Measurements from ENCODE around the gene GRM4.

- TF ChIP-seq, protein P1, sequence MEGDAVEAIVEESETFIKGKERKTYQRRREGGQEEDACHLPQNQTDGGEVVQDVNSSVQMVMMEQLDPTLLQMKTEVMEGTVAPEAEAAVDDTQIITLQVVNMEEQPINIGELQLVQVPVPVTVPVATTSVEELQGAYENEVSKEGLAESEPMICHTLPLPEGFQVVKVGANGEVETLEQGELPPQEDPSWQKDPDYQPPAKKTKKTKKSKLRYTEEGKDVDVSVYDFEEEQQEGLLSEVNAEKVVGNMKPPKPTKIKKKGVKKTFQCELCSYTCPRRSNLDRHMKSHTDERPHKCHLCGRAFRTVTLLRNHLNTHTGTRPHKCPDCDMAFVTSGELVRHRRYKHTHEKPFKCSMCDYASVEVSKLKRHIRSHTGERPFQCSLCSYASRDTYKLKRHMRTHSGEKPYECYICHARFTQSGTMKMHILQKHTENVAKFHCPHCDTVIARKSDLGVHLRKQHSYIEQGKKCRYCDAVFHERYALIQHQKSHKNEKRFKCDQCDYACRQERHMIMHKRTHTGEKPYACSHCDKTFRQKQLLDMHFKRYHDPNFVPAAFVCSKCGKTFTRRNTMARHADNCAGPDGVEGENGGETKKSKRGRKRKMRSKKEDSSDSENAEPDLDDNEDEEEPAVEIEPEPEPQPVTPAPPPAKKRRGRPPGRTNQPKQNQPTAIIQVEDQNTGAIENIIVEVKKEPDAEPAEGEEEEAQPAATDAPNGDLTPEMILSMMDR (IDR thresholded peaks at IDR 0.05; ENCODE audit: insufficient read depth, low read length, poor library complexity, severe bottlenecking): no peak
- TF ChIP-seq EZH2phosphoT487 (conservative IDR thresholded peaks at IDR 0.05; ENCODE audit: low read length): no peak
These were observed 150.4 kb downstream of the GRM4 start for GRCh38 chr6:33995309-33996119.

All from SU-DHL-6 (cell line).